Parathyroid adenoma (tissue), 2 donors: ENCODE results near the gene KIF26B.

Experiments
- H2AFZ ChIP-seq: fragments of 300-600 bp; sonication (generic); one replicate; pipeline ENCODE4 v1.7.0; 2017; ENCODE audit warnings: antibody characterized with exemption, mild to moderate bottlenecking
- H3K27ac ChIP-seq: fragments of 300-600 bp; sonication (generic); one replicate; pipeline ENCODE4 v1.7.0; 2017
- H3K27me3 ChIP-seq: fragments of 300-600 bp; sonication (generic); one replicate; pipeline ENCODE4 v1.7.0; 2017; ENCODE audit warnings: low read length; ENCODE audit not compliant: control insufficient read depth, insufficient read depth
- H3K36me3 ChIP-seq: fragments of 300-600 bp; sonication (generic); one replicate; pipeline ENCODE4 v1.7.0; 2017; ENCODE audit warnings: low read length; ENCODE audit not compliant: control insufficient read depth, insufficient read depth
- H3K4me1 ChIP-seq: fragments of 300-600 bp; sonication (generic); one replicate; pipeline ENCODE4 v1.7.0; 2017; ENCODE audit warnings: control low read depth
- H3K4me2 ChIP-seq: fragments of 300-600 bp; sonication (generic); one replicate; pipeline ENCODE4 v1.7.0; 2017; ENCODE audit warnings: low read length
- H3K4me3 ChIP-seq: fragments of 300-600 bp; sonication (generic); one replicate; pipeline ENCODE4 v1.7.0; 2017; ENCODE audit warnings: low read depth, low read length
- H3K79me2 ChIP-seq: fragments of 300-600 bp; sonication (generic); one replicate; pipeline ENCODE4 v1.7.0; 2017; ENCODE audit warnings: control low read depth
- H3K9ac ChIP-seq: fragments of 300-600 bp; sonication (generic); one replicate; pipeline ENCODE4 v1.7.0; 2017; ENCODE audit warnings: mild to moderate bottlenecking
- H3K9me3 ChIP-seq: fragments of 300-600 bp; sonication (generic); one replicate; pipeline ENCODE4 v1.7.0; 2017; ENCODE audit warnings: low read length; ENCODE audit not compliant: control insufficient read depth
- TF ChIP-seq, protein P1 (sequence below): fragments of 300-600 bp; sonication (generic); IDR thresholded peaks from one replicate; pipeline ENCODE4 v1.7.0; 2017; ENCODE audit warnings: antibody characterized with exemption, mild to moderate bottlenecking
- donor health status: primary hyperparathyroidism.

Gene KIF26B

DNA sequence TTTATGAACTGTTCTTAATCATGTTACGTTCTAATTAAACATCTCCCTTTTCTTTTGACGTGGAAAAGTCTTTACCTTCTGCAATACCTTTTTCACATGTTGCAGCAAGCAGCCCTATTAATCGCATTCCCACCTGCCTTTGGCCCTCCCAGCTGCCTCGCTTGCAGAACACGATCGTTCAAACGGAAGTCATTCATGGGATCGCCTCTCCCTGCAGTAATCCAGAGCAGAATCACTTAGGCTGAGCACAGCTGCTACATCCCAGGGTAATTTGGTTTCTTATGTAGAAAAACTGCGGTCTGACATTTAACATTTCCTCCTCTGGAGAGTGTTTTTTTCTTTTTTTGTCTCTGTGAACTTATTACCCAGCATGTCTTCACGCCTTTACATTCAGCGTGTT, 206.3 kb downstream of the KIF26B start:
- H3K9me3 ChIP-seq: no peaks in the 10 kb centered on the region
- H3K36me3 ChIP-seq: no peaks in the 10 kb centered on the region
- H3K4me1 ChIP-seq: no peaks in the 10 kb centered on the region
- no peak overlapping the region for H3K4me3 ChIP-seq
- H3K4me2 ChIP-seq: no peak overlapping the region
- H3K27me3 ChIP-seq: no peaks in the 10 kb centered on the region
- no peak overlapping the region for H2AFZ ChIP-seq
- H3K79me2 ChIP-seq: no peaks in the 10 kb centered on the region
- no peak overlapping the region for H3K9ac ChIP-seq
- TF ChIP-seq, protein P1, sequence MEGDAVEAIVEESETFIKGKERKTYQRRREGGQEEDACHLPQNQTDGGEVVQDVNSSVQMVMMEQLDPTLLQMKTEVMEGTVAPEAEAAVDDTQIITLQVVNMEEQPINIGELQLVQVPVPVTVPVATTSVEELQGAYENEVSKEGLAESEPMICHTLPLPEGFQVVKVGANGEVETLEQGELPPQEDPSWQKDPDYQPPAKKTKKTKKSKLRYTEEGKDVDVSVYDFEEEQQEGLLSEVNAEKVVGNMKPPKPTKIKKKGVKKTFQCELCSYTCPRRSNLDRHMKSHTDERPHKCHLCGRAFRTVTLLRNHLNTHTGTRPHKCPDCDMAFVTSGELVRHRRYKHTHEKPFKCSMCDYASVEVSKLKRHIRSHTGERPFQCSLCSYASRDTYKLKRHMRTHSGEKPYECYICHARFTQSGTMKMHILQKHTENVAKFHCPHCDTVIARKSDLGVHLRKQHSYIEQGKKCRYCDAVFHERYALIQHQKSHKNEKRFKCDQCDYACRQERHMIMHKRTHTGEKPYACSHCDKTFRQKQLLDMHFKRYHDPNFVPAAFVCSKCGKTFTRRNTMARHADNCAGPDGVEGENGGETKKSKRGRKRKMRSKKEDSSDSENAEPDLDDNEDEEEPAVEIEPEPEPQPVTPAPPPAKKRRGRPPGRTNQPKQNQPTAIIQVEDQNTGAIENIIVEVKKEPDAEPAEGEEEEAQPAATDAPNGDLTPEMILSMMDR: no peak
- H3K27ac ChIP-seq: no peak overlapping the region

DNA sequence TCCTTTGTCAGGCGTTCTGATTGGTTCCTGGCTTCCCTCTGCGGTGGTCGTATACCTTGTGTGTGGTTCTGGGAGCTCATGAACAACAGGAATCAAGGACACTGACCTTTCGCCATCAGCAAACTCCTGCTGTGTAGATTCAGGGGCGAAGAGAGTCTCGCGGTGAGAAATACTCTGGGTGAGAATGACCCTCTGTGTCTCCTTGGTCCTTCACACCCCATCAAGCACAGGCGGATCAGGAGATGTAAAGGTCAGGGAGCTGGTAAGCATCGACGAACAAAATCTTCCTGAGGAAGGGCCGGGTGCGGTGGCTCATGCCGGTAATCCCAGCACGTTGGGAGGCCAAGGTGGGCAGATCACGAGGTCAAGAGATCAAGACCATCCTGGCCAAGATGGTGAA, 207.2 kb downstream of the KIF26B start:
- Histone ChIP-seq H3K27me3 (no peaks in the 10 kb centered on the region), H3K9ac (no peak overlapping the region), H3K79me2 (no peaks in the 10 kb centered on the region), H3K9me3 (no peaks in the 10 kb centered on the region), H3K27ac (no peak overlapping the region), H3K4me3 (no peak overlapping the region), H3K36me3 (no peaks in the 10 kb centered on the region), H3K4me1 (no peaks in the 10 kb centered on the region), H3K4me2 (no peak overlapping the region), H2AFZ (no peak overlapping the region)
- TF ChIP-seq, protein P1: no peak

DNA sequence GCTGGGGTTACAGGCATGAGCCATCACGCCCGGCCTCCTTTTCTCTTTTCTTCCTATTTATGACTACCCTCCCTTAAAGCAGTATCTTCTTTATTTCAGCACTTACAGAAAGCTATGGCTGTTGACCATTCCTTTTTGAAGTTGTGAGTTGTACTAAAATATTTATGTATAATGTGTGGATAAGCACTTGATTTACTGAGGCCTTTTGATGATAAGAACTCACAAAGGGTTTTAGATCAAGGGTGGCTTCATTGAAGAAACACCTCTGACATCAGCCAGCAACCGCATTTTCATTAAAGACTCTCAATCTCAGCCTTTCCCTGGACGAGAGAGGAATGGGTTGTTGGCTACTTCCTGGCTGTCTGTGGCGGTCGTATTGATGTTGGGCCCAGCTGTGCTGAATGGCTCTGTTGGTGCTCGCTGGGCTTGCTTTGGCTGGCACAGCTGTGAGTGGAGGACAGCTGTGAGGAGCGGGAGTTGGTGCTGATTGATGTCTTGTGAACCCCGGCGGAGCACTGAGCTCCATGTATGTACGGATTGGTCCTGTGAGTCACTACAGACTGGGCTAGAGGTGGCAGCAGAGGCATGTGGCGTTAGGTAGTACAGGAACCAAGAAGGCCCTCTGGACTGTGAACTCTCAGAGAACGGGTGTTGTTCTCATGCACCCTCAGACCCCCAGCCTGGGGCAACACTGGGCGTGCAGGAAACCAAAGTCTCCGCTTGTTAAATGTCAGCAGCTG, 208.8 kb downstream of the KIF26B start:
- Histone ChIP-seq H3K27me3 (no peaks in the 10 kb centered on the region), H3K4me3 (no peak overlapping the region), H3K4me2 (no peak overlapping the region)

DNA sequence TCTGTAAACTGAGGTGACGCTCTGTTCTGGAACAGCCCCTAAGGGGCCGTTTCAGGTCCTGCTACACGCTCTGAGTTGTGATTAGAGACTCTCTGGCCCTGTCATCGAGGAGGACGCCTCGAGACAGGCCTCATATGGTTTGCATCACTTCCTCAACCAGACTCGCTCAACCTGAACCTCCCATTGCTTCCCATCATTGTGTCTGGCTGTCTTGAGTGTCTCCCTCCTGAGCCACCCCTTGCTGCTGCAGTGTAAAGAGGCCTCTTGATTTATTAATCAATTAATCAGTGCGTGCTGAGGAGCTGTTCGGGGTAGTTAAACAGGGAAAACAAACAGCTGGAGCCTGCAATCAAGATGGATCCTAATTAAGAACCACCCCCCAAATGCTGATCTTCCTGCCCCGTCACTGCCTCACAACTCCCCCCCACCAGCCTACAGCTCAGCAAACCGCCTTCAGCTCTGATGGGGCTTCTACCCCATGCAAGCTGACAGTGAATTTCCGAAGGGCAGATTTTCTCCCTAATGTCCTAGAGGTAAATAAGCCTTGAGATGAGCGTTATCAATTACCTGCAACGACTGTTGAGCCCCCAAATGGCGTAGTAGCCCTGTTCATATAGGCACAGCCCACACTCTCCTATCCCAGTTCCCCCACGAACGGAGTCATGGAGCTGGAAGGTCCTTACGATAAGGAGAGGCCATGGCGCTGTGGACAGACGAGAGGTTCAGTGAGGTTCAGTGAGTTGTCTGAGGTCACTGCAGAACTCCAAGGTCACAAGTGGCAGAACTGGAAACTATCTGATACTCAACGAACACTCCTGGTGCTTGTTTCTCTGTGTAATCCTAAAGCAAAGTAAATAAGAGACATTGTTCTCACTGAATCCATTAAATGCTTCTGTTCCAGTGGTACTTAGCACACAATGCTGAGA, 210.6 kb downstream of the KIF26B start:
- Histone ChIP-seq H3K79me2 (no peaks in the 10 kb centered on the region), H3K36me3 (no peaks in the 10 kb centered on the region), H3K27me3 (no peaks in the 10 kb centered on the region), H3K4me1 (no peaks in the 10 kb centered on the region), H3K27ac (no peak overlapping the region), H2AFZ (no peak overlapping the region), H3K9me3 (no peaks in the 10 kb centered on the region), H3K4me3 (no peak overlapping the region), H3K4me2 (no peak overlapping the region), H3K9ac (no peak overlapping the region)
- TF ChIP-seq, protein P1: no peak

More for the DNA sequence above, 208.8 kb downstream of the KIF26B start:
- TF ChIP-seq, protein P1: no peak
- no peak overlapping the region for H2AFZ ChIP-seq
- no peak overlapping the region for H3K9ac ChIP-seq
- H3K4me1 ChIP-seq: no peaks in the 10 kb centered on the region
- no peaks in the 10 kb centered on the region for H3K9me3 ChIP-seq
- no peaks in the 10 kb centered on the region for H3K36me3 ChIP-seq
- H3K79me2 ChIP-seq: no peaks in the 10 kb centered on the region
- H3K27ac ChIP-seq: no peak overlapping the region
